Smooth muscle cell (in vitro differentiated cells): ENCODE results near the gene HPCA. TPM values are rescaled to one million over a fixed set of nuclear protein-coding genes. Genes with fewer than 3 reads are reported as not detected.

Experiments
- DNase-seq: peaks from one replicate; lab custom pipeline; 2025; ENCODE audit not compliant: unreplicated experiment; lab: John Stamatoyannopoulos, UW
- H2AFZ ChIP-seq: fragments of 200-600 bp; sonication (generic); 2 replicates; pipeline ENCODE4 v1.6.0; 2016; ENCODE audit warnings: antibody characterized with exemption, low read depth, mild to moderate bottlenecking
- H3F3A ChIP-seq: fragments of 200-600 bp; sonication (generic); 2 replicates; pipeline ENCODE4 v1.6.0; 2017; ENCODE audit warnings: antibody characterized with exemption, low read depth
- H3K27ac ChIP-seq: fragments of 200-600 bp; sonication (generic); 2 replicates; pipeline ENCODE4 v1.5.1; 2016; ENCODE audit warnings: low read depth, mild to moderate bottlenecking
- H3K27me3 ChIP-seq: fragments of 200-600 bp; sonication (generic); 2 replicates; pipeline ENCODE4 v1.6.1; 2016; ENCODE audit warnings: low read depth, mild to moderate bottlenecking
- H3K36me3 ChIP-seq: fragments of 200-600 bp; sonication (generic); 2 replicates; pipeline ENCODE4 v1.5.1; 2016; ENCODE audit warnings: low read depth
- H3K4me1 ChIP-seq: fragments of 200-600 bp; sonication (generic); 2 replicates; pipeline ENCODE4 v1.5.1; 2016; ENCODE audit warnings: low read depth
- H3K4me2 ChIP-seq: fragments of 200-600 bp; sonication (generic); 2 replicates; pipeline ENCODE4 v1.6.0; 2016; ENCODE audit warnings: mild to moderate bottlenecking
- H3K4me3 ChIP-seq: fragments of 200-600 bp; sonication (generic); 2 replicates; pipeline ENCODE4 v1.5.1; 2016; ENCODE audit warnings: mild to moderate bottlenecking
- H3K79me2 ChIP-seq: fragments of 200-600 bp; sonication (generic); 2 replicates; pipeline ENCODE4 v1.6.0; 2016; ENCODE audit warnings: low read depth, mild to moderate bottlenecking
- H3K9ac ChIP-seq: fragments of 200-600 bp; sonication (generic); 2 replicates; pipeline ENCODE4 v1.6.0; 2016; ENCODE audit warnings: low read depth
- H3K9me3 ChIP-seq: fragments of 200-600 bp; sonication (generic); replicated peaks from 2 replicates; pipeline ENCODE4 v1.5.1; 2016; ENCODE audit warnings: low read depth
- H4K20me1 ChIP-seq: fragments of 200-600 bp; sonication (generic); 2 replicates; pipeline ENCODE4 v1.6.0; 2016; ENCODE audit warnings: low read depth
- WGBS: methylation state at CpG from one replicate; pipeline ENCODE4 v1.1.7; 2016; ENCODE audit warnings: low lambda C conversion rate; 5-methylcytosine and 5-hydroxymethylcytosine counted together
- polyA plus RNA-seq: library from polyadenylated mRNA; unstranded; fragments of >200 nt; fragmentation: Nextera tagmentation; extraction: Ambion mirVana; gene quantifications from 2 replicates; pipeline ENCODE4 v1.2.1, GENCODE V29; 2016
- total RNA-seq: library from RNA; depleted of rRNA; stranded (reverse); fragments of >200 nt; gene quantifications from 2 replicates; pipeline ENCODE4 v1.2.3, GENCODE V29; 2014
- TF ChIP-seq, protein P1 (sequence below): fragments of 200-600 bp; sonication (generic); IDR thresholded peaks from 2 replicates; pipeline ENCODE4 v1.5.1; 2017; ENCODE audit warnings: borderline replicate concordance, mild to moderate bottlenecking, antibody characterized with exemption; ENCODE audit not compliant: insufficient read depth, poor library complexity, severe bottlenecking

Gene HPCA
- total and polyA plus RNA-seq, 2 experiments from 2014 or later = not detected

DNA sequence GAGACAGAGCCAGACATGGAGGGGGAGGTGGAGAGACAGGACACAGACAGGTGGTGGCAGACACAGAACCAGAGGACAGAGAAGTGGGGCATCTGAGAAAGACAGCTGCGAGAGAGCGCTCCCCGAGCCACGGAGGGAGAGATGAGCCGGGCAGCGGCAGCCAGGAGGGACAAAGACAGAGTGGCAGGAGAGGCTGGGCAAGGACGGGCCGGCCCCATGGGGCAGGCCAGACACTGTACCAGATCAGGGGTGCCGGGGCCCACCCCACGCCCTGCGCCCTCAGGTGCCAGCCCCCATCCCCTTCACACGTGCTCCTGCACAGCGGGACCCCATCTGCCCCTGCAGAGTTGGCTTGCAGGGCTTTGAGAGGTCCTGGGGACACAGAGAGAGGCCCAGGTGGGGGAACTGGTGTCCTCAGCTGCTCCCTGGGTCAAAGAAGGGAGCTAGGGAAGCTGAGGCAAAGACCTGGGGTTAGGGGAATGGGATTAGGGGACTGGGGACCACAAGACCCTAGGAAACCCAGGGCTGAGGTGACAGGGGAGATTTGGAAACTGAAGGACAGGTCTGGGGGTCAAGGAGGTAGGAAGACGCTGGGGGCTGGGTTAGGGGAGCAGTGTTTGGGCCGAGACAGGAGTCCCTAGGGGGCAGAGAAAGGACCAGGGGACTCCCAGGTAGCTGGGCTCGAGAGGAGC, 16.2 kb upstream of the HPCA start:
- H3K27me3 ChIP-seq = peaks cover 24% of the 10 kb centered on the region
- no peaks in the 10 kb centered on the region for H3F3A ChIP-seq
- H3K27ac ChIP-seq = no peak overlapping the region
- 52% methylated on average over 12 of the region's 16 CpGs for WGBS
- DNase-seq = no peak
- H3K4me2 ChIP-seq = peak overlapping the region; percentile 80
- H3K4me3 ChIP-seq = peak overlapping the region; percentile 40
- peaks cover 14% of the 10 kb centered on the region for H3K4me1 ChIP-seq
- H3K36me3 ChIP-seq = no peaks in the 10 kb centered on the region
- H4K20me1 ChIP-seq = no peaks in the 10 kb centered on the region
- TF ChIP-seq, protein P1, sequence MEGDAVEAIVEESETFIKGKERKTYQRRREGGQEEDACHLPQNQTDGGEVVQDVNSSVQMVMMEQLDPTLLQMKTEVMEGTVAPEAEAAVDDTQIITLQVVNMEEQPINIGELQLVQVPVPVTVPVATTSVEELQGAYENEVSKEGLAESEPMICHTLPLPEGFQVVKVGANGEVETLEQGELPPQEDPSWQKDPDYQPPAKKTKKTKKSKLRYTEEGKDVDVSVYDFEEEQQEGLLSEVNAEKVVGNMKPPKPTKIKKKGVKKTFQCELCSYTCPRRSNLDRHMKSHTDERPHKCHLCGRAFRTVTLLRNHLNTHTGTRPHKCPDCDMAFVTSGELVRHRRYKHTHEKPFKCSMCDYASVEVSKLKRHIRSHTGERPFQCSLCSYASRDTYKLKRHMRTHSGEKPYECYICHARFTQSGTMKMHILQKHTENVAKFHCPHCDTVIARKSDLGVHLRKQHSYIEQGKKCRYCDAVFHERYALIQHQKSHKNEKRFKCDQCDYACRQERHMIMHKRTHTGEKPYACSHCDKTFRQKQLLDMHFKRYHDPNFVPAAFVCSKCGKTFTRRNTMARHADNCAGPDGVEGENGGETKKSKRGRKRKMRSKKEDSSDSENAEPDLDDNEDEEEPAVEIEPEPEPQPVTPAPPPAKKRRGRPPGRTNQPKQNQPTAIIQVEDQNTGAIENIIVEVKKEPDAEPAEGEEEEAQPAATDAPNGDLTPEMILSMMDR = no peak
- no peak overlapping the region for H3K9ac ChIP-seq
- H3K79me2 ChIP-seq = no peaks in the 10 kb centered on the region
- H3K9me3 ChIP-seq = no peaks in the 10 kb centered on the region
- H2AFZ ChIP-seq = no peak overlapping the region

DNA sequence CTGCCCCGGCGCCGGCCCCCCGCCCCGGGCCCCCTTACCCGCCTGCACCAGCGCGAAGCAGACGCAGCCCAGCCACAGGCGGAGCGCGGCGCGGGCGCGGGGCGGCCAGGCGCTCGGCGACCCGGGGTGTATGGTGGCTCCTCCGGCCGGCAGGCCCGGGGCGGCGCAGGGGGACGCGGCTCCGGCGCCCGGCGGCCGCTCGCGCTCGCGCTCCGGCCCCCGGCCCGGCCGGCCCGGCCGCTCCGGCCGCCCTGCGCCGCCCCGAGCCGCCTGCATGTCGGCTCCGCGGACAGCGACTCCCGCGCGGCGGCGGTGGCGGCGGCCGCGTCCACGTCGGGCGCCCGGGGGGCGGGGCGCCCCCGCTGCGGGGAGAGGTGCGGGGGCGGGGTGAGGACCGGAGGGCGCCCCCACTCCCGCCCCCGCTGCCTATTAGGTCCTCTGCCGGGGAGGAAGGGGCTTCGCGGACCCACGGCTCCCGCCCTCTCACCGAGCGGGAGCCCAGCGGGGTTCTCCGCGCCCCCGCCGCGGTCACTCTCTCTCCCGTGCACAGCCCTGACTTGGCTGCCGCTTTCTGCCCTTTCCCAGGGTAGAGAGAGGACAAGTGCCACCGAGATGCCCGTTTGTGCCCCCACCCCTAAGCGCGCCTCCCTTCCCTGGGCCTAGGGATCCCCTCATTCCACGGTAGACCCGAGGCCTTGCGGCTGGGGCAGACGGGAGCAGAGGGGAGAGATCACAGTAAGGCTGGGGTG, 15.5 kb upstream of the HPCA start, which contains the start of gene FNDC5:
Gene FNDC5, minus strand, starts transcription at position 298 of the 749 bp plus-strand sequence.
- Histone ChIP-seq H3K27me3 (peaks cover 24% of the 10 kb centered on the region), H3K9me3 (no peaks in the 10 kb centered on the region), H3K9ac (no peak within 1 kb of the TSS), H3K36me3 (no peaks in the 10 kb centered on the region), H3F3A (no peaks in the 10 kb centered on the region), H3K4me1 (peaks cover 14% of the 10 kb centered on the region), H3K79me2 (no peaks in the 10 kb centered on the region), H4K20me1 (no peaks in the 10 kb centered on the region), H2AFZ (no peak within 1 kb of the TSS), H3K27ac (no peak within 1 kb of the TSS), H3K4me3 (peak within 1 kb of the TSS; percentile 48), H3K4me2 (peak within 1 kb of the TSS; percentile 86)
- no peak for DNase-seq
- WGBS = 7% methylated on average over 22 of the region's 99 CpGs
- TF ChIP-seq, protein P1 = no peak

DNA sequence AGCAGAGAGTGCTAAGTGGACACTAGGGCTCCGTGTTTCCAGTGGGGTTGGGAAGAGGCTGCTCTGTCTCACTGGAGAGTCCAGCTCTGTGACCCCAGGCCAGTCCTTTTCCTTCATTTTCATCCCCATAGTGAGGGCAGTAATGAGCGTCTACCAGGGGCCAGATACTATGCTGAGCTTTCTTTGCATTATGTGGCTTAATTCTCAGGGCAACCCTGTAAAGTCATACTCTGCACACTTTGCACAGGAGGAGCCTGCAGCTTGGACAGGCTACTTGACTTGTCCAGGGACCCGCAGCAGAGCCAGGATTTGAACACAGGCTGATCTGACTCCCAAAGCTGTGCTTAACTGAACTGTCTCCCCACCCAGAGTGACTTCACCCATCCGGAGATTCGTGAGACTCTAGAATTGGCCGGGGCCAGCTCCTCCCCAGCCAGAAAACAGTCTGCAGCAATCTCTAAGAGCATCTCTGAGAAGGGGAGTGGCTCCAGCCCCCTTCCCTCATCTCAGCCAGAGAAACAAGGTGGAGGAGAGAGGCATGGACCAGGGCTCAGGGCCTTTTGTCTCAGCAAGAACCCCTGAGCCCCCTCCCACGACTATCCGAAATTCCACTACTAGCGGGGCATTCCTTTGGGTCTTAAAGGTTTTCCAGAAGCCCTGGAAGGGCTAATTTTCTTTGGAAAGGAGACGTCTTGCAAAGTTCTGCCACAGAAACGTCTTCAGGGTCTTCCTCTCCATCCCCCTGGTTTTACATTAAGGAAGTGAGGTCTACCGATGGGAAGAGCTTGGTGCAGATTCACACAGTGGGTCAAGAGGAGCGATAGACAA, 14.7 kb upstream of the HPCA start:
- DNase-seq = no peak
- H3K79me2 ChIP-seq = no peaks in the 10 kb centered on the region
- H3K36me3 ChIP-seq = no peaks in the 10 kb centered on the region
- WGBS = 45% methylated on average over 13 of the region's 13 CpGs
- H3K9ac ChIP-seq = no peak overlapping the region
- no peak overlapping the region for H2AFZ ChIP-seq
- H3K4me3 ChIP-seq = peak overlapping the region; percentile 48
- H3K4me1 ChIP-seq = peaks cover 14% of the 10 kb centered on the region
- no peaks in the 10 kb centered on the region for H3F3A ChIP-seq
- H3K27ac ChIP-seq = no peak overlapping the region
- TF ChIP-seq, protein P1 = no peak
- peaks cover 24% of the 10 kb centered on the region for H3K27me3 ChIP-seq
- peak overlapping the region; percentile 86 for H3K4me2 ChIP-seq
- H4K20me1 ChIP-seq = no peaks in the 10 kb centered on the region
- H3K9me3 ChIP-seq = no peaks in the 10 kb centered on the region
